Measurements from ENCODE around the gene GPS2. TPM values are rescaled to one million over a fixed set of nuclear protein-coding genes. Genes with fewer than 3 reads are reported as not detected.

Gene GPS2
- total RNA-seq, 4 donors from 2014 or later, result 93.2 to 148 (median 94.2) TPM

DNA sequence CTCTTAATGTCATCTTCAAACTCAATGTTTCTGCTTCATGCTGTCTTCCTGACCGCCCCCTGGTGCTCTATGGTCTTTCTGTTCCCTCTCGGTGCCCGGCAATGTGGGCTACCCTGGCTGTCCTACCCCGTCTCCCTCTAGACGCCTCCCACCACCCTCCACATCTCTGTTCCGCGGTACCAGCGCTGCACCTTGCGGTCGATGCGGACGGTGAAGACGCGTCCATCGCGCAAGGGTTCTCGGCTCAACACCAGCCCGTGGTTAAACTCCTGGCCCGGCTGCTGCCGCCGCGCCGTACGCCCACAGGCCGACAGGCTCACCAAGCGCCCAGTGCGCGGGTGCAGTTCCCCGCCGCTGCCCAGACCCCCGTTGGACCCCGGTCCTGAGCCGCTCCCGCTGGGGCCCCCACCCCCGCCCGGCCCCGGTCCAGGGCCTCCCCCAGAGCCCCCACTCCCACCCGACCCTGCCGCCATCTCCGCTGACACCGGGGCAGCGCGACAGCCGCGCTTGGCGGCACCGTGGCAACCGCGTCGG is 13.7 kb upstream of the GPS2 start, which contains the start of gene NEURL4:
NEURL4 (minus strand) TSS at position 496 of the 534 bp plus-strand sequence; CDS start at position 473, 23 bp downstream.
- no peak for TF ChIP-seq POLR2A (IDR thresholded peaks at IDR 0.05)
- TF ChIP-seq, protein P1, sequence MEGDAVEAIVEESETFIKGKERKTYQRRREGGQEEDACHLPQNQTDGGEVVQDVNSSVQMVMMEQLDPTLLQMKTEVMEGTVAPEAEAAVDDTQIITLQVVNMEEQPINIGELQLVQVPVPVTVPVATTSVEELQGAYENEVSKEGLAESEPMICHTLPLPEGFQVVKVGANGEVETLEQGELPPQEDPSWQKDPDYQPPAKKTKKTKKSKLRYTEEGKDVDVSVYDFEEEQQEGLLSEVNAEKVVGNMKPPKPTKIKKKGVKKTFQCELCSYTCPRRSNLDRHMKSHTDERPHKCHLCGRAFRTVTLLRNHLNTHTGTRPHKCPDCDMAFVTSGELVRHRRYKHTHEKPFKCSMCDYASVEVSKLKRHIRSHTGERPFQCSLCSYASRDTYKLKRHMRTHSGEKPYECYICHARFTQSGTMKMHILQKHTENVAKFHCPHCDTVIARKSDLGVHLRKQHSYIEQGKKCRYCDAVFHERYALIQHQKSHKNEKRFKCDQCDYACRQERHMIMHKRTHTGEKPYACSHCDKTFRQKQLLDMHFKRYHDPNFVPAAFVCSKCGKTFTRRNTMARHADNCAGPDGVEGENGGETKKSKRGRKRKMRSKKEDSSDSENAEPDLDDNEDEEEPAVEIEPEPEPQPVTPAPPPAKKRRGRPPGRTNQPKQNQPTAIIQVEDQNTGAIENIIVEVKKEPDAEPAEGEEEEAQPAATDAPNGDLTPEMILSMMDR (IDR thresholded peaks at IDR 0.05), result no peak
- DNase-seq, result peak in 1 of 3 donors; percentile 62
- peak within 1 kb of the TSS; percentile 84 to 94 (median 90) for H3K27ac ChIP-seq
- no peaks in the 10 kb centered on the region for H3K9me3 ChIP-seq
- peaks cover 0 to 17% (median 0%) of the 10 kb centered on the region in 3 donors for H3K36me3 ChIP-seq
- H3K4me1 ChIP-seq, result peaks cover 0 to 18% (median 11%) of the 10 kb centered on the region in 4 donors
- no peaks in the 10 kb centered on the region for H3K27me3 ChIP-seq
- peak within 1 kb of the TSS; percentile 69 to 94 (median 87) for H3K4me3 ChIP-seq

DNA sequence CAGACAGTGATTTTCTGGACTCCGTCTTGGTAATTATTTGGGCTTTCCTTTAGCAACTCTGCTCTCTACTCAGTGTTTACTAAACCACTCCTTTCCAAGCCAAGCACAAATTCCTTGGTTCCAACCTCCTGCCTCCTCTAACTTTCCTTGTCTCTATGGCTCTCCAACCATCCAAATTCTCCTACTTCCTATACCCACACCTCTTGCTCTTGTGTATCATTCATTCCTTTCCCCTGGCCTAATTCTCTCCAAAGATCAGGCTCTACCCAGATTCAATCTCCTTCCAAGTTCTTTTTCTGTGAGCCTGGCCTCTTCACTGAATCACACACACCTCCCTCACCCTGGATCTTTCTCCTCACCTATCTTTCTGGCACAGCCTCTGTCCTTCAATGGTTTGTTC is 12.8 kb upstream of the GPS2 start:
- peak overlapping the region in 2 of 4 donors; percentile 69 to 92 for H3K4me3 ChIP-seq
- peaks cover 0 to 18% (median 11%) of the 10 kb centered on the region in 4 donors for H3K4me1 ChIP-seq
- H3K9me3 ChIP-seq, result no peaks in the 10 kb centered on the region
- H3K27ac ChIP-seq, result no peak overlapping the region
- H3K27me3 ChIP-seq, result no peaks in the 10 kb centered on the region
- DNase-seq, result no peak
- peaks cover 0 to 26% (median 0%) of the 10 kb centered on the region in 3 donors for H3K36me3 ChIP-seq
- TF ChIP-seq POLR2A (IDR thresholded peaks at IDR 0.05), result no peak
- TF ChIP-seq, protein P1 (IDR thresholded peaks at IDR 0.05), result no peak

DNA sequence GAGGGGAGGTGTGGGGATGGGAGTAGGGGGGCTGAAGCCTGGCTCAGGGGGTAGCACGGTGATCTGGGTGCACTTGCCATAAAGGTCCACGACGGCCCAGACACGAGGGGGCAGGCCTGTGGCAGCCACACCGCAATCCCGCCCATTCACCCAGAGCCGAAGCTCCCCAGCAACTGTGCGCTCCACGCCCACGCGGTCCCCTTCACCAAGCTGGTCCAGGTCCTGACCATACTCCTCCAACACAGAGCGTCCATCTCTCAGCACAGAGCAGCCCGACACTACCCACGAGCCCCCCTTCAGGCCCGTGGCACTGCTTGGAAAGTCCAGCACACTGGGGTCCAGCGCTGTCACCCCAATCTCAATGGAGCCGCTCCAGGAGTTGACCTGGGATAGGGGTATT is 12.3 kb upstream of the GPS2 start:
- H3K27me3 ChIP-seq, result no peaks in the 10 kb centered on the region
- H3K9me3 ChIP-seq, result no peaks in the 10 kb centered on the region
- no peak overlapping the region for H3K4me3 ChIP-seq
- TF ChIP-seq, protein P1 (IDR thresholded peaks at IDR 0.05), result no peak
- TF ChIP-seq POLR2A (IDR thresholded peaks at IDR 0.05), result no peak
- H3K36me3 ChIP-seq, result peaks cover 0 to 31% (median 0%) of the 10 kb centered on the region in 3 donors
- H3K4me1 ChIP-seq, result peaks cover 0 to 18% (median 11%) of the 10 kb centered on the region in 4 donors
- no peak for DNase-seq
- no peak overlapping the region for H3K27ac ChIP-seq

DNA sequence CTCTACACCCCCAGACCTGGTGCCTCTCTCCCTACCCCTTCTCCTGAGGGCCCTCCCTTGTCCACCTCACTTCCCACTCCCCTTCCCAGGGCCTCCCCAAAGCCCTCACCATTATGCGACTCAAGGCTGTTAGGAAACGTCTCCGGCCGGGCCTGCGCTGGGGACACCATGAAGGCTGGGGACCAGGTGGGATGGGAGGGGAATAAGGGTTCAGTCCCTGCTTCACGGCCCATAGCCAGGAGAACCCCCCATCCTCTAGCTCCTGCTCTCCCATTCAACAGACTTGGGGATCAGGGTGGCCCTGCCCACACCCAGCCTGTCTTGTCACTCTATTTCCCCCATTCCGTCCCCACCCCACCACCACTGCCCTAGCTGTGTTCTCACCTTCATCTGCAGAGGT is 11.9 kb upstream of the GPS2 start:
- Histone ChIP-seq H3K27me3 (no peaks in the 10 kb centered on the region), H3K36me3 (peaks cover 0 to 35% (median 0%) of the 10 kb centered on the region in 3 donors), H3K27ac (no peak overlapping the region), H3K9me3 (no peaks in the 10 kb centered on the region), H3K4me3 (no peak overlapping the region), H3K4me1 (peaks cover 0 to 18% (median 11%) of the 10 kb centered on the region in 4 donors)
- DNase-seq, result no peak
- no peak for TF ChIP-seq POLR2A (IDR thresholded peaks at IDR 0.05)
- TF ChIP-seq, protein P1 (IDR thresholded peaks at IDR 0.05), result no peak

DNA sequence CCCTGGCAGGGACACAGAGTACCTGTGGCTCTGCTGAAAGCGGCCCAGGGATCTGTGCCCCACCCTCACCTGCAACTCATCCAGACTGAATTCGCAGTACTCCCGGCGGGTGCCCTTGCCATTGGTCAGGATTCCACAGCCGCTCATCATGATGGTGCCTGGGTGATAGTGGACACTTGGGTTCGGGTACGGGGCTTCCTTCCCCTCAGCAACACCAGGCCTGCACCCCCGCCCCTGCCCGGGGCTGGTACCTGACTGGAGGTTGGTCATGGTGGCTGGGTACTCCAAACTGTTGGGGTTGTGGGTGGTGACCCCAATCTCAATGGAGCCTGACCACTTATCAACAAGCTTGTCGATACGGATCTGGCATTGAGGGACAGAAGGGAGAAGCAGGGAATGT is 11.0 kb upstream of the GPS2 start:
- no peaks in the 10 kb centered on the region for H3K9me3 ChIP-seq
- TF ChIP-seq POLR2A (IDR thresholded peaks at IDR 0.05), result no peak
- TF ChIP-seq, protein P1 (IDR thresholded peaks at IDR 0.05), result no peak
- H3K4me3 ChIP-seq, result no peak overlapping the region
- no peak overlapping the region for H3K27ac ChIP-seq
- peaks cover 0 to 44% (median 0%) of the 10 kb centered on the region in 3 donors for H3K36me3 ChIP-seq
- peaks cover 0 to 18% (median 9%) of the 10 kb centered on the region in 4 donors for H3K4me1 ChIP-seq
- no peak for DNase-seq
- no peaks in the 10 kb centered on the region for H3K27me3 ChIP-seq
